HCT116 (cell line): ENCODE measurements around the gene BDH2.

Source experiments
- CEBPB ChIP-seq: IDR thresholded peaks from 2 replicates; pipeline ENCODE4 v1.6.1; 2012; ENCODE audit warnings: low read depth
- CTCF ChIP-seq, 3 experiments: fragments of 200-600 bp in 1 of 3; sonication (generic) in 1 of 3; IDR thresholded peaks in 2 of 3; conservative IDR thresholded peaks in 1 of 3; 2 replicates each; pipeline ENCODE4 v1.5.1; 2012 to 2017; ENCODE audit warnings: low read depth in 2 of 3, low read length in 2 of 3, antibody characterized with exemption in 1 of 3, borderline replicate concordance in 1 of 3, control low read depth in 1 of 3, mild to moderate bottlenecking in 1 of 3, mixed read lengths in 1 of 3, mixed run types in 1 of 3, moderate library complexity in 1 of 3; ENCODE audit not compliant: insufficient read depth in 1 of 3
- EZH2 ChIP-seq: fragments of 200-600 bp; sonication (generic); IDR thresholded peaks from 2 replicates; pipeline ENCODE4 v1.6.1; 2017; ENCODE audit warnings: antibody characterized with exemption, mixed run types
- POLR2A ChIP-seq: IDR thresholded peaks from 2 replicates; pipeline ENCODE4 v1.7.0; 2011; ENCODE audit warnings: borderline replicate concordance; ENCODE audit not compliant: insufficient read depth, insufficient read length; ENCODE audit errors: extremely low read depth
- TF ChIP-seq, protein P1 (sequence below): IDR thresholded peaks from 2 replicates; pipeline ENCODE4 v1.6.1; 2012
- TF ChIP-seq, protein P2 (sequence below): IDR thresholded peaks from 2 replicates; pipeline ENCODE4 v1.6.1; 2012

DNA sequence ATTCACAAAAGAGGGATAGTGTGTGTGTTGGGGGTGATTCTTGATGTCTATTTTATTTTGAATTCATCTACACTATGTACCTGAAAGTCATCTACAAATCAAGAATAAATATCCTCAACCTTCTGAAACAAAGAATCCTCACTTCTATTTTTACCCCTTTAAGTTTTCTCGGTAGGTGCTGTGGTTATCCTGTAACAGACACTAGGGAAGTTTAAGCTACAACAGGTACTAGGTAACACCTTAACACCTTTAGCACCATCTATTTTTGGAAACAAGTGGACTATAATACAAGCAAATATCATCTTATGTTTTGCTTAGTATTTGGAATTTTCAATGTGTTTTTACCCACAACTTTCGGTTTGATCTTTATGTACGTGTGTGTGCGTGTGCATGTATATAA lies 12.0 kb upstream of the BDH2 start:
- TF ChIP-seq CTCF (IDR thresholded peaks at IDR 0.05 in 2 of 3, conservative IDR thresholded peaks at IDR 0.05 in 1 of 3; ENCODE audit: borderline replicate concordance in 1 of 3, insufficient read depth in 1 of 3, low read depth in 2 of 3, low read length in 2 of 3) = no peak
- TF ChIP-seq EZH2 = no peak
- TF ChIP-seq, protein P1, sequence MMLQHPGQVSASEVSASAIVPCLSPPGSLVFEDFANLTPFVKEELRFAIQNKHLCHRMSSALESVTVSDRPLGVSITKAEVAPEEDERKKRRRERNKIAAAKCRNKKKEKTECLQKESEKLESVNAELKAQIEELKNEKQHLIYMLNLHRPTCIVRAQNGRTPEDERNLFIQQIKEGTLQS = no peak
- TF ChIP-seq CEBPB = no peak
- no peak for TF ChIP-seq POLR2A
- TF ChIP-seq, protein P2, sequence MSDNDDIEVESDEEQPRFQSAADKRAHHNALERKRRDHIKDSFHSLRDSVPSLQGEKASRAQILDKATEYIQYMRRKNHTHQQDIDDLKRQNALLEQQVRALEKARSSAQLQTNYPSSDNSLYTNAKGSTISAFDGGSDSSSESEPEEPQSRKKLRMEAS = no peak
